NCI-H146 treated with DMSO at 0.1 percent for 48 hours (cell line): Measurements from ENCODE around the gene UBE3D.

Experiments
- DNase-seq: peaks from one replicate; lab custom pipeline; 2025; ENCODE audit not compliant: unreplicated experiment; lab: John Stamatoyannopoulos, UW

The UBE3D gene, protein sequence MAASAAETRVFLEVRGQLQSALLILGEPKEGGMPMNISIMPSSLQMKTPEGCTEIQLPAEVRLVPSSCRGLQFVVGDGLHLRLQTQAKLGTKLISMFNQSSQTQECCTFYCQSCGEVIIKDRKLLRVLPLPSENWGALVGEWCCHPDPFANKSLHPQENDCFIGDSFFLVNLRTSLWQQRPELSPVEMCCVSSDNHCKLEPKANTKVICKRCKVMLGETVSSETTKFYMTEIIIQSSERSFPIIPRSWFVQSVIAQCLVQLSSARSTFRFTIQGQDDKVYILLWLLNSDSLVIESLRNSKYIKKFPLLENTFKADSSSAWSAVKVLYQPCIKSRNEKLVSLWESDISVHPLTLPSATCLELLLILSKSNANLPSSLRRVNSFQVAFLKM

DNA sequence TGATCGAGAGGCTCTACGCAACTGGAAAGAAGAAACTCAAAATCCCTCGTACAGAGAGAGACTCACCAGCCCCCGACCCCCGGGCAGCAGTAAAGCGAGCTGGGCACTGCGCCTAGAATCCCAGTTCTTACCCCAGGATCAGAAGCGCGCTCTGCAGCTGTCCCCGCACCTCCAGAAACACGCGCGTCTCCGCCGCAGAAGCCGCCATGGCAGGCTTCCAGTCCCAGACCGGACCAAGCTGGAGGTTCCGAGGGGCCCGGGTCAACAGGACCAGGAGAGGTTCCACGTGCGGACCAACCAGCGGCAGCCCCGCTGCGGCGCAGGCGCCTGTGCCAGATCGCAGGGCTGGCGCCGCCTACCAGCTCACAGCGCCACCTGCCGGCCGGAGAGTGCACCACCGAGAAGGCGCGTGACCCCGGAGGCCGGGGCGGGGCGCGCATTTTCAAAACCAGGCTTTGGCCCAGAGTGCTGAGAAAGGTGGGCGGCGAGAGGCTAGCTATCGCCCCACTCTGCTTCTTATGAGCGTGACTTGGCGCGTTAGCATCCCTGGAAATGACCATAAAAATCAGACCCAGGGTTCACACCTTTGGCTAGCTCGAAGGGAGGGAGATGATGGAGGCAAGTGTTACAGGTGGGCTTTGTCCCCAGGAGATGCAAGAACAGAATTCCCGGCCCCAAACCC is at the start of gene UBE3D:
Gene UBE3D (minus strand): TSS at position 331 of the 682 bp plus-strand sequence. CDS start 123 bp downstream, at position 208.
- peak; percentile 63 for DNase-seq

DNA sequence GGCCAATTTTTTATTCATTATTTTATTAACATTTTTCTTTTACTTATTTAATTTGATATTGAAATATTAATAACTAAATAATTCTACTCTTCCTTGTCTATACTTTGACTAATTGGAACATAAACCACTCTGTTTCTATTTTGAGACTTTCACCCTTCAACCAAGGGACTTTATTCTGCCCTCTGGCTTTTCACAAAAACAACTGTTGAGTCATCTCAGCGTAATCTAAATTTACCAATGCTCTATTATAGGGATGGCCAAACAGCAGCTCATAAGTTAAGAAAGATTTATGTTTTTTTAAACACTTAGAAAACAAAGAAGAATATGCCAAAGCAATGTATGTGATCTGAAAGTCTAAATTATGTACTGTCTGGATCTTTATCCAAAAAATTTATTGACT is 48.5 kb upstream of the UBE3D start:
- DNase-seq = no peak

DNA sequence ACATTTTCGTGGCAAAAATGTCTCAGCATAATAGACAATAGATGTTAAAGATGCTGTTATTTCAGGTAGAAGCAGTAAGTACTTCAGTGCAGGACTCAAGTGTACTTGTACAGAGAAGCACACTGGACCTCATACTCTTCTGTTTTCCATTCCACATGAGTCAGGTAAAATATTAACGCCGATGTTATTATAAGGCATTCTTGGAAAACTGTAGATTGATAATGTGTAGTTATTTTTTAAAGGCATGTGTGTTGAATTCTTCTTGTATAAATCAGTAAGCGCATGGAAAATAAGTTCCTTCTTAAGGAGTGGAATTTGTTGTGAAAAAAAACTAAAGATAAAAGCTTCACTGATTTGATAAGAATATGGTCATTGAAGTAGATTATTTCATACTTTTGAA is 47.6 kb upstream of the UBE3D start:
- no peak for DNase-seq

DNA sequence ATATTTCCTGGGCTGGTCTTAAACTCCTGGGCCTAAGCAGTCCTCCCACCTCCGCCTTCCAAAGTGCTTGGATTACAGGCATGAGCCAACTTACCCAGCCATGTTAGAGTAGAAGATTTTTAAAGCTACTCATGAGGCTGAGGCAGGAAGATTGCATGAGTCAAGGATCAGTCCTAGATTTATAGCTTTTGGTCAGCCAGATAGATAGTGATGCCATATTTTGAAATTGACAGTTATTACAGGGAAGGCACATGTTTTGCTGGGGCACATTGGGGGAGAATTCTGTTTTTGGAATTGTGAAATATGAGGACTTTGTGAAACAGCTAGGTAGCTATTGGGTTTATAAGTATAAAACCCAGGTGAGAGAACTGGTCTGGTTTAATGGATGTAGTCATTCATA is 42.7 kb upstream of the UBE3D start:
- DNase-seq = no peak

DNA sequence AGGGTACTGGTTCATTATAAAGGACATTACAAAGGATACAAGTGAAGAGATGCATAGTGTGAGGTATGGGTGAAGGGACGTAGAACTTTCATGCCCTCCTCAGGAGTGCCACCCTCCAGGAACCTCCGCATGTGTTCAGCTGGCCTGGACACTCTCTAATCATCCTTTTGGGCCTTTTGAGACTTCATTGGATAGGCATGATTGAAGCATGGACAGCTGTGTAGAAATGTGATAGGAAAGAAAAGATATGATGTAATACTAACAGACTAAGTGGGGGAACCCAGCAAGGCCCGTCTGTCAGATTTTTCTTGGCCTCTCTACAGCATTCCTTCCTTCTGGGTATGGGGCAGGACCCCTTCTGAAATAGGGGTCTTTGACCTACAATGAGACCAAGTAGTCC is 32.9 kb upstream of the UBE3D start:
- no peak for DNase-seq

DNA sequence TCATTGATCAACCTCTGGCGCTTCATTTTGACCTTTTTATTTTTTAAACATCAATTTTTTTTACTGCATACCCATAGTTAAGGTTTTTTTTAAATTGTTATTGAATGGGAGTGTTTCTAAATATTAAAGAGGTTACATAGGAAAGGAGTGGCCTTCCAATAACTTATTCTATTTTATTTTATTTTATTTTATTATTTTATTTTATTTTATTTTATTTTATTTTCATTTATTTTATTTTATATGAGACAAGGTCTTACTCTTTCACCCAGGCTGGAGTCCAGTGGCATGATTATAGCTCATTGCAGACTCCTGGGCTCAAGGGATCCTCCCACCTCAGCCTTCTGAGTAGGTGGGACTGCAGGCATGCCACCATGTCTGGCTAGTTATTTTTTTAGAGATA is 32.0 kb upstream of the UBE3D start:
- no peak for DNase-seq

DNA sequence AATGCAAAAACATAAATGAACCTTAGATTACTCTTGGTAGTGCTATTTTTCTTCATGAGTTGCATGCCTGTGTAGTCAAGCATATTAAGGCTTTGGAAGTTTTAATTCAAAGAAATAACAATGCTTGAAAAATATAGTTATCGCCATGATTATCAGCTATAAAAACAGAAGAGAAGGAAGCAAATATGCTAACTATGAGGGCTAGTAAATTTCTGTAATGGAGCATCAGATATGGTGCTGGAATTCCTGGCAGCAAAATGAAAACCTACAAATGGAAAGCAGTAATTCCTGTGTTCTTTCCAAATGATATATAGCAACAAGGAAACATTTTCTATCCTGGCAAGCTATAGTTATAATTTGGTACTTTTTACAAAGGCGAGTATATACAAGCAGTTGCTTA is 31.6 kb upstream of the UBE3D start:
- no peak for DNase-seq

DNA sequence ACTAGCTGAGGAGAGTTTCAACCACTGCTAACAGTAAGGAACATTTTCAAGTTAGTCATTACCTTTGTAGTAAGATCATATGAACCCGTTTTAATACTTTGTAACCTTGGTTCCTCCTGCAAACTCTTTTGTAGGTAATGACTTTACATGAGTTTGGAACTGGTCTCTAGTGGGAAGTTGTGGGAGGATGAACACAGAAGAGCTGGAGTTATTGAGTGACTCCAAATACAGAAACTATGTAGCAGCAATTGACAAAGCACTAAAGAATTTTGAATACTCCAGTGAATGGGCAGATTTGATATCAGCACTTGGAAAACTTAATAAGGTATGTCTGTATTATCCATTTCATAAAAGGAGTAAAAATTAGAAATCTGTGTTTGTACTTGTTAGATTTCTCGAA is 31.1 kb upstream of the UBE3D start:
- no peak for DNase-seq

DNA sequence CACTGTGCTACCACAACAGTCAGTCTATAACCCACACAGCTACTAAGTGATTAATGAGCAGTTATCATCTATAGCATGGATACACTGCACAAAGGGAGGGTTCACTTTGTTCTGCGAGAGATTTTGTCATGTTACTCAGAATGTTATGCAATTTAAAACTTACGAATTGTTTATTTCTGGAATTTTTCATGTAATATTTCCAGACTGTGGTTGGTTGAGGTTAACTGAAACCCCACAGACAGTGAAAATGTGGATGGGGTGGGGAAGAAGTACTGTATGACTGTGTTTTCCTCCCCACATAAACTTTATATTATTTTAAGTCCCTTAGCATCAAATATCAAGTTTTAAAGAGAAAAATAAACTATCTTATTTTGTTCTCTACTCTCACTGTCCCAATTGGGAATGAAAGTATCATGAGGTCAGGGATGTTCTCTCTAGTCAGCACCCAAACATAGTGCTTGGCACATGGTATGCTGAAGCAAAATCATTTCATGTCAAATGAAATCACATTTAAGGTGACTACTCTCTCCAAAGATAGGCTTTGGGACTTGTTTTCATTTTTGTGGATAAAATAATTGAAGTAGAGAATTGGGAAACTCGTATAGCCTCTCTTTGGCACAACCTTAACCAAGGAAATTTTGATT is 27.2 kb upstream of the UBE3D start:
- DNase-seq = no peak

DNA sequence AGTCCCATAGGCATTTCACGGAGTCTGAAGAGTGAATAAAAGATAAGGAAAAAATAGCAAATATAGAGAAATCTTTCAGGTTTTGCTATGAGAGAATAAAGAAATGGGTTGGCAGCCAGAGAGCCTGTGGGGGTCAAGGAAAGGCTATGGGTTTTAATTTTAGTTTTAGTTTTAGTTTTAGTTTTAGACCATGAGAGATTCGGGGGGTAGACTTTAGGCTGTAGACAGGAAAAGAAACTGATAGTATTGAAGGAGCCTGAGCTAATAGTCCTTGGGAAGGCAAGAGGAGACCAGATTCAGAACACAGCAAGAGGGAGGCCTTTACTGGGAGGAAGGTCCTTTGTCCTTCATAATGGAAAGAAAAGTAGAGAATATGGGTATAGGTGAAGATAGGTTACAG is 21.1 kb upstream of the UBE3D start:
- no peak for DNase-seq

DNA sequence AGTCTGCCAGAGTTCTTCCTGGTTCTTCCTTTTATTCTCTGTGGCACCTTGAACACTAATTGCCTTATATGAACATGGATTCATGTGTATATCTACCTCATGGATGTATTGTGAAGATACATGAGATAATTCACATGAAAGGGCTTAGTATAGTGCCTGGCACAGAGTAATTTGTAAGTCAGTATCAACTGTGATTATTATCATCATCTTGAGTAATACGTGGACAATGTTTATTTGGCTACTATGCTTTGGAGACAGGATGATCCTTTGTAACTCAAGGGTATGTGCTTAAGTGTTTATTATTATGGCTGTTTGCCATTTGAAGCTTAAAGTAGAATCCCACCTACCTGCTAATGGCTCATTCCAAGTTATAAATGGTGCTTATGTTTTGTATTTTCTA is 17.8 kb upstream of the UBE3D start:
- no peak for DNase-seq

DNA sequence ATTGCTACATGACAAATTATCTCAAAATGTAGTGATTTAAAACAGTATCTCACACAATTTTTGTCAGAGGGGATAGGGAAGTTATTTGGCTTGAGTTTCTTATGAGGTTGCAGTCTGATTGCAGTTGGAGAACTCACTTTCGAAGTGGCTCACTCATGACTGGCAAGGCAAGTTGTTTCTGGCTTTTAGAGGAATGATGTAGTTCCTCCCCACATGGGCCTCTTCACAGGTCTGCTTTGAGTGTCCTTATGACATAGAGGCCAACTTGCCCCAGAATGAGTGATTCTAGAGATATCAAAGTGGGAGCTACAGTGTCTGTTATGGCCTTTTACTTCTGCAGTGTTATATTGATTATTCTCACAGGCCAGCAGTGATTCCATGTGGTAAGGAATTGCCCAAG is 8.0 kb upstream of the UBE3D start:
- DNase-seq = no peak

DNA sequence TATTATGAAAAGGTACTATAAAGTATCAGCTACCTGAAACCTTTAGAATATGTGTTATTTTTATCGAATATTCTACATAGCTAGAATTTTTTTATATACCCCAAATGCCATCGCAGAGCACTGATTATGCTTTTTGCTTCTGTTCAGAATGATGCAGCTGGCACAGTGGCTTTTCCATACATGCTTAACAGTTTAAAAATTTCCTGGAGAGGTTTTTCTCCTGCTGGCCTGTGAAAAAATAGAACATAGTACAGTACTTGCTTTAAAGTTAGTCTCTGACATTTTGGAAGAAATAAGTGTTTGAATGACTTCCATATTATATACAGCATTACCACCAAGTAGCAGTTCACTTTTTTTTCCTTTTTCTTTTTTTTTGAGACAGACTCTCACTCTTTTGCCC is 7.1 kb upstream of the UBE3D start:
- no peak for DNase-seq

DNA sequence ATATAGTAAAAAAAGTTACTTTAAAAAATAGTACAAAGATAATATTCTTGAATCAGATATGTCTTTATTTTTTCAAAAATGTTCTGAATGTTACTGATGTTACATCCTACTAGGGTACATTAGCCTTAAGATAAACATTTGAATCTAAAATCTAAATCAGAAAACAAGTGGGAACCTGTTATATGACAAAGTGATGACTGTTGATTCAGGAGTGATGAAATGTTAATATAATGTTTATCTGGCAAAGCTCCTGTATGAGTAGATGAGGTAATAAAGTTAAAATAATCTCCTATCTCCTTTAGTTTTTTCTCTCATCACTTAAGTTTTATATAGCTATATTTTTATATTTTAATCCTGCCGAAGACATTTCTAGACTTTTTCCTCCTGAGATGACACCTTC is 6.1 kb upstream of the UBE3D start:
- DNase-seq = no peak

DNA sequence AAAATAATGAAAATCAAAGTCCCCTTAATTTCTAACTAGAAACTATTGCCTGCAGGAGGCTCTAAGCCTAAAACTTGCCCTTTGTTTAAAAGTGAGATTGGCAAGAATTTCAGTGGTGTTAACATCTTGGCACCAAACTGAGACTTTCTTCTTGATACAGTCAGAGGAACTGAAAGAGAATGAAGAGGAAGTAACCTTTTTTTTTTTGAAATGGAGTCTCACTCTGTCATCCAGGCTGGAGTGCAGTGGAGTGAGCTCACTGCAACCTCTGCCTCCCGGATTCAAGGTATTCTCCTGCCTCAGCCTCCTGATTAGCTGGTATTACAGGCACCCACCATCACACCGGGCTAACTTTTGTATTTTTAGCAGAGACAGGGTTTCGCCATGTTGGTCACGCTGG is 5.4 kb upstream of the UBE3D start:
- no peak for DNase-seq

DNA sequence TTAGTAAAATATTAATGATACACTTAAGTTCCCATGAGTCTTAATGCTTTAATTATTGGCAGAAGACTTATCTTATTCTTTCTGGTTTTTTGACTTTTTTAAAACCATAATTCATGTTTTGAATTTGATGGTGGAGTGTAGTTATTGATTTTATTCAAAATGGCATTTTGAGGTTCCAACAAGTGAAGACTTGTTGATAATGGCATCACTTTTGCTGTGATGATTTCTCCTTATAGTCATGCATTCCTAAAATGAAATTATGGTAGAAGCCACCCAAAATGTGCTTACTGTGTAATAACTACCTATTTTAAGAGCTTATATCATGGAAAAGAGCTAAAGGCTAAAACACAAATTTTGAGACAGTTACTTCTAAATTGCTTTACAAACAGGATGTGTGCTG is 4.0 kb upstream of the UBE3D start:
- DNase-seq = no peak

DNA sequence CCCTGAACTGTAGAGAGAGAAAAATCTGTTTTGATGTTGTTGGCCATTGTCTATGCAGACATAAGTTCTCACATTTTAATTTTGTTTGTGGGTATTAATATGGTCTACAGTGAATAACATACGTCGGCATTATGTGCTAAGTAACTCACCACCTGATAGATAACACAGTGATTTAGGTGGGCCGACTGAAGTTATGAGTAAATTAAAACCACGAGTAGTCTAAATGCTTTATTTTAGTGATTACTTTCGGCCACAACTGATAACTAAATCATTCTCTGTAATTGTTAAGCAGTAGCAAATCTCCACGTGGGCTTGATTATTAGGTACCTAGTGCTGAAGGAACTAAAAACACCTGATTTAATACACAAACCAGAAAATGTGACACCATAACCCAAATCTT is 3.0 kb upstream of the UBE3D start:
- DNase-seq = no peak

DNA sequence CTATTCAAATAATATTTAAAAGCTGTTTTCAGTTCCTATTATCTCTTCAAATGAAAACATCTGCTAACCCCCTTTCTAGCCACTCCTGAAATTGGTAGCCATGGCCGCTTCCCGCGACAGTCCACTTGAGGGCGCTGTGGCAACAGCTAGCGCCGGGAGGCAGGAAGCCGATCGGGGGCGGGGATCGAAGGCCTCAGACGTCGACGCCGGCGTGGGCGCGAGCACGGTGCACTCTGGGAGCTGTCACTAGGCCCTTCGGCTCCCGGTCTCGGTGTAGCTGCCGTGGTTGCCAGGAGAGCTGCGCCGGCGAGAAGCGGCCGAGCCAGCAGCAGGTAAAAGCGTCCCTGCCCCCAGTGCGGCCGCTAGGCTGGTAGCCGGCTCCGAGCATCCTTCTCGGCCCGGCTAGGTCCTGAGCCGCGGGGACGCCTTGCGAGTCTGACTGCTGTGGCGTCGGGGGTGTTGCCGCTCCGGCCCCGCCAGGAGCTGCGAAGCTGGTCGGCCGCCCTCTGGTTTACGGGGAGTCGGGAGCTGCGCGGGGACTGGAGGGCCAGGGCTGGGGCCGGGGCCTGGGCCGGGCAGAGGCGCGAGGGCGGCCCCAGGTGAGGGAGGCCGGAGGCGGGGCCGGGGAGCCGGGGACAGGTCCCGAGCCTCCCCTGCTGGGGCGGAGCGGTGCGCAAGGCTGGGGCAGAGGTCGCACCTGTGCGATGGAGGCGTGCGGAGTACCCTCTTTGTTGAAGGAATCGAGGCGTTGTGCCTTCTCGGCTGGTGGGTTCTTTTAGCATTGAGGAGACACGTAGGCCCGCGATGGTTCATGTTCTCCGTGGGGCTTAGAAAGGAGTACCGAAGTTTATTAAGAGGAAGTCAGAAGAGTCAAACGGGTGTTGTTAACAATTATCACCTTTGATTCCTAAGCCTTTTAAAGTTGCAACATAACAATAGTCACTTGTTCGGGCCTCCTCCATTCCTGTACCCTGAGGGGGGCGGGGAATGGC is 2.1 kb upstream of the UBE3D start, which contains the start of gene DOP1A:
Gene DOP1A (plus strand): TSS at position 224 of the 992 bp plus-strand sequence. CDS start 29,307 bp downstream, outside the sequence.
- DNase-seq = peak; percentile 93

DNA sequence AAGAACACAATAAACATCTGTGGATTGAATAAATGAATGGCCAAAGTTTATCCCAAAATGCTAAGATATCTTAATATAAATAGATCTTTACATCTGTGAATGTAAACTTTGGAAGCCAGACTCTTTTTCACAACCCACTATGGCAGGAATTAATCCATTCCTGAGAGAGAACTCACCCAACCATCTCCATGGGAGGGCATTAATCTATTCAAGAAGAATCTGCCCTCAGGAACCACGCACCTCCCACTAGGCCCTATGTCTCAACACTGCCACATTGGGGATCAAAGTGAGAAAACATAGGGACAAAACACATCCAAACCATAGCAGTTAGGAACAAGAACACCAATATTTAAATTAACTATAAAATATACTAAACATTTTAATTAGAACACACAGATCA is 3.4 kb downstream of the UBE3D start:
- no peak for DNase-seq

DNA sequence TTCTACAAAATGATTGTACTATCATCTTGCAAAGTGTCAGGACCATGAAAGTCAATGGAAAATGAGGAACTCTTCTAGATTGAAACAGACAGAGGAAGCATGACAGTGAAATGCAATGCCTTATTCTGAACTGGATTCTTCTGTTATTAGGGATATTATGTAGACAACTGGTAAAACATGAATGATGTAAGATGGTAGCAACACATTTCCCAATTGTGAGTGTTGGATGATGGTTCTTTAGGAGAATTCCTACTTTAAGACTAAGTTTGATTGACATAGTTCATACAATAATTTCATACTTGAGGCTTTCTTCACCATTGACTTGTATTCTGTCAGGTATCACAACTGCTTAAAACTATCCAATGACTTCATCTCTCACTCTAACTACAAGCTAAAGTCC is 4.5 kb downstream of the UBE3D start:
- DNase-seq = no peak
